HUES64 (cell line): ENCODE data around the gene C1orf74.

ENCODE experiments used
- H3K27ac ChIP-seq: 2 replicates; pipeline ENCODE4 v1.7.0; 2013; ENCODE audit warnings: low read depth, low read length, inconsistent platforms
- H3K27me3 ChIP-seq: 2 replicates; pipeline ENCODE4 v1.6.1; 2013; ENCODE audit warnings: mild to moderate bottlenecking, low read length; ENCODE audit not compliant: insufficient read depth
- H3K36me3 ChIP-seq: 2 replicates; pipeline ENCODE4 v1.6.1; 2013; ENCODE audit warnings: mild to moderate bottlenecking, low read length; ENCODE audit not compliant: insufficient read depth
- H3K4me1 ChIP-seq: 2 replicates; pipeline ENCODE4 v1.6.1; 2013; ENCODE audit warnings: mild to moderate bottlenecking, low read length, moderate library complexity; ENCODE audit not compliant: insufficient read depth
- H3K4me3 ChIP-seq: 2 replicates; pipeline ENCODE4 v1.5.1; 2013; ENCODE audit warnings: mild to moderate bottlenecking, low read length, moderate library complexity
- H3K9ac ChIP-seq: 2 replicates; pipeline ENCODE4 v1.6.1; 2013; ENCODE audit warnings: mild to moderate bottlenecking, low read depth, low read length
- H3K9me3 ChIP-seq: 2 replicates; pipeline ENCODE4 v1.6.1; 2013; ENCODE audit warnings: low read depth, low read length; ENCODE audit not compliant: insufficient read depth
- WGBS: fragments of 150-250, 120-280 bp; methylation state at CpG from one replicate; pipeline ENCODE4 v1.1.7; 2013; ENCODE audit warnings: missing lambda C conversion rate; 5-methylcytosine and 5-hydroxymethylcytosine counted together

C1orf74 gene

DNA sequence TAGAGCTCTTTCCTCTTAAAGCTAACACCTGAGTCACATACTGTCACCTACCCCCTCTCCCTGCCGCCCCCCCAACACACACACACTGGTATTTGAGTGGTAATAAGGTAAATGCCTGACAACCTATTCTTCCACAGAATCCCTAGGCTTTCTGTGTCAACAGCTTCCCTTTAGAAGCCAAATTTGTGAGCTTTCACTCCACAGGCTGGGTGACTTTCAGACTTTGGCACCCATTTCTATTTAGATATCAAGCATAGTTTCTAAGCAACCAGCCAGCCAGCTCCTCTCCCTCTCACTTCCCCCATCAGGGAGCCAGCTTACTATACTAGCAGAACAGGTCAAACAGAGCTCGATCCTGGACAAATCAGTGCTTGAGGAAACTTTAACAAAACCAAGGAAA, 3.2 kb upstream of the C1orf74 start:
- Histone ChIP-seq H3K9ac (no peak overlapping the region), H3K4me3 (no peak overlapping the region), H3K36me3 (0 out of 2 replicates have a peak, but pooled peaks cover 14% of the 10 kb centered on the region), H3K27ac (no peak overlapping the region), H3K27me3 (peaks cover 36% of the 10 kb centered on the region; the same call in 1 of the 2 replicates), H3K4me1 (no peaks in the 10 kb centered on the region; the same call in 1 of the 2 replicates), H3K9me3 (0 out of 2 replicates have a peak, but pooled peaks cover 3% of the 10 kb centered on the region)
- whole genome bisulfite sequencing, result 75% methylated on average over 1 of the region's 2 CpGs

DNA sequence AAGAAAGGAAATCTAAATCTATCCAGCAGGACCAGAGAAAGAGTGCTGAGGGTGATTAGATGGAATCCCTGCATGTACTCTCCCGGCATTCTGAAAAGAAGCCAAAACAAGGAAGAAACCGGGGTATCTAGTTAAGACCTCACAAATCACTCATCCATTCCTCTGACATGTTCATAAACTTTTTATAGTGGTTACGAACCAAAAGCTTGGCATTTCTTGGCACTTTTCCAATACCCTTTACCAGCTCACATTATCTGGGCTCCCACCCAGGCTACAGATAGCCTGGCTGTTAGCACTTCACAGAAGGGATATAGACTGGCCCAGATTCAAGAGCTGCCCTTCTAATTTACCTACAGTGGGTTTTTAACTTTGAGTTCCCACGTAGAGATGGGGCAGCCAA, 1.8 kb upstream of the C1orf74 start:
- Histone ChIP-seq H3K4me3 (no peak overlapping the region), H3K36me3 (0 out of 2 replicates have a peak, but pooled peaks cover 16% of the 10 kb centered on the region), H3K9me3 (0 out of 2 replicates have a peak, but pooled peaks cover 3% of the 10 kb centered on the region), H3K4me1 (no peaks in the 10 kb centered on the region; the same call in 1 of the 2 replicates), H3K27ac (no peak overlapping the region), H3K27me3 (peaks cover 36% of the 10 kb centered on the region; the same call in 1 of the 2 replicates), H3K9ac (no peak overlapping the region)
- 71% methylated on average over 4 of the region's 4 CpGs for WGBS

DNA sequence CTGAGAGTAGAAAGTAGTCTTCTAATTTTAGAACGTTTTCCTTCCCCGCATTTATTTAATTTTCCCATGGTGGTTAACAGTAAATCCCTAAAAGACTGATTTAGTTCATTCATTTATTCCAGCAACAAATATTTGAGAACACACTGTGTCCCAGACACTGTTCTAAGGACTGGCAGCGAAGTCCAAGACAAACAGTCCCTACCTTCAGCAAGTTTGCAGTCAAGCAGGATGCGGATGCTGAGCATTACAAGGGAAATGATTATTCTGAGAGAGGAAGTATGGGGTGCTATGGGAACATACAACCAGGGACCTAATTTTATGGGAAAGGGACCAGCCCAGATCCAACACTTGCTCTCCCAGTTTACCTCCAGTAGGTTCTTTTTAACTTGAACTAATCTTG, 1.2 kb upstream of the C1orf74 start:
- Histone ChIP-seq H3K9ac (no peak overlapping the region), H3K4me3 (no peak overlapping the region), H3K27me3 (peaks cover 36% of the 10 kb centered on the region; the same call in 1 of the 2 replicates), H3K27ac (no peak overlapping the region), H3K9me3 (0 out of 2 replicates have a peak, but pooled peaks cover 3% of the 10 kb centered on the region), H3K36me3 (0 out of 2 replicates have a peak, but pooled peaks cover 13% of the 10 kb centered on the region), H3K4me1 (no peaks in the 10 kb centered on the region; the same call in 1 of the 2 replicates)
- 98% methylated on average over 4 of the region's 4 CpGs for WGBS

DNA sequence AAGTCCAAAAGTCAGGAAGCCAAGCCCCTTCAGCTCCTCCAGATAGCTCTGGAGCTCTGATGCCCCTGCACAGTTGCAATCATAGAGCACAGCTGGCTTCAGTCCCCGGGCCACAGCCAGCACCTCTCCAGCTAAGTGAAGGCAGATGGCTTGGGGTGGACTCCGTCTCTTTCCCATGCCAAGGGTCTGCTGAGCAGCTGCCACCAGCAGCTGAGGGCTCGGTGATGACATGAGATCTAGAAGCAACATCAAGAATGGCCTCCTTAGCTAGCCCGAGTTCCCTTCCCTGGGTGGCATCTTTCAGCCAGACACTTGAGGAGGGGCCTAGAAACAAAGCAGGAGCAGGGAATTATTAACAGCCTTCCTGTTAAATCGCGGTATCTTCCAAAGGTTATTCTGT, 973 bp downstream of the C1orf74 start:
- Histone ChIP-seq H3K27ac (no peak overlapping the region), H3K4me3 (peak overlapping the region; percentile 93), H3K4me1 (no peaks in the 10 kb centered on the region; the same call in 1 of the 2 replicates), H3K27me3 (peaks cover 26% of the 10 kb centered on the region; the same call in 1 of the 2 replicates), H3K9ac (peak overlapping the region; percentile 92; the same call in 1 of the 2 replicates), H3K36me3 (0 out of 2 replicates have a peak, but pooled peaks cover 7% of the 10 kb centered on the region), H3K9me3 (0 out of 2 replicates have a peak, but pooled peaks cover 3% of the 10 kb centered on the region)
- 88% methylated on average over 6 of the region's 6 CpGs for WGBS

DNA sequence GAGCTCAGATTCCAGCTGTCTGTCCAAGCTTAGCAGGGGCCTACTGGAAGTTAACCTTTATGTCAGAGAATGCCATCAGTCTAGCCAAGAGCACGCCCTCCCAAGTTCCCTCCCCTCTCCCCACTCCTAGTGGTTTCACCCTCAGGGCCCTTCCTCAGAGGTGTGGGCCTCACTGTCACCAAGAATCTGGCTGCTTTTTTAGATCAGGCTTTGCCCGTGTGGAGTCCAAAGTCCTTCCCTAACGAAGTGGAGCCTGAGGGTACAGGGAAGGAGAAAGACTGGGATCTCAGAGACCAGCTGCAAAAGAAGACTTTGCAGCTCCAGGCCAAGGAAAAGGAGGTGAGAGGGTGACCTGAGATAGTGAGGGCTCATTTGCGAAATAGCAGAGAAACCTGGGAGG, 4.1 kb downstream of the C1orf74 start:
- Histone ChIP-seq H3K36me3 (0 out of 2 replicates have a peak, but pooled peaks cover 7% of the 10 kb centered on the region), H3K27me3 (no peaks in the 10 kb centered on the region), H3K27ac (no peak overlapping the region), H3K4me1 (no peaks in the 10 kb centered on the region; the same call in 1 of the 2 replicates), H3K9me3 (0 out of 2 replicates have a peak, but pooled peaks cover 3% of the 10 kb centered on the region), H3K4me3 (no peak overlapping the region), H3K9ac (no peak overlapping the region)
- WGBS, result 74% methylated on average over 4 of the region's 4 CpGs

DNA sequence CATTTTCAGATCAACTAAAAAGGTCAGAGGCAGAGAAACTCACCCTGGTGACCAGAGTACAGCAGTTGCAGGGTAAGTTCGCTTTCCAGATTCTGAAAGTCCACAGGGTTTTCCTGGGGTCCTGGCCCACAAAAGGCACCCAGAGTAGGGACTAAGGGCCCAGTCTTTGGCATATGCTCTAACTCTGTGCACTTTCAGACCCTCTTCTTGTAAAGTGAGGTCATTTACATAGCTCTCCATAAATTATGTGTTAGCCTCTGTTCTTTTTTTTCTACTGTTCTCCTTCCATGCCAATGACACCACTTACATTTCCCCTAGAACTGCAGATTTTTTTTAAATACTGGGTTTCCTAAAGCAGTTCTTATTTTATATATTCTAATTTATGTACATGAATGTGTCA, 6.3 kb downstream of the C1orf74 start:
- Histone ChIP-seq H3K4me1 (no peaks in the 10 kb centered on the region), H3K9me3 (no peaks in the 10 kb centered on the region), H3K36me3 (0 out of 2 replicates have a peak, but pooled peaks cover 7% of the 10 kb centered on the region), H3K27me3 (peaks cover 7% of the 10 kb centered on the region; the same call in 1 of the 2 replicates), H3K9ac (no peak overlapping the region), H3K27ac (no peak overlapping the region), H3K4me3 (no peak overlapping the region)
- WGBS, result 84% methylated on average over 1 of the region's 1 CpG

DNA sequence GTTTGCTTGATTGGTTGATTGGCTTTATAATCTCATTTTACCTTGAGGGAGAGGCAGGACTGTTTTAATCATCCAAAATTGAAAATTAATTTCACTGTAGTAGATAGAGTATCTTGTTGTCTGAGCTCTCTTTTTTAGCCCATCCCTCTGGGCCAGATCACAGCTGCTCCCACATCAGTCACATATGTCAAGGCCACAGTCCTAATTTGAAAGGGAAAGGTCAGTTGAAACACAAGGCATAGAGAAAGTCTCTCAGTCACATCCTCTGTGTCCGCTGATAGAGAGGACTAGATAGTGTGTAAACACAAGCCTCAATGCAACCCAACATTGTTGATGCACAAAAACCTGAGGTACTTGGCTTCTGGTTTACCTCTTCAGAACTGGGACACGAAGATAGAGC, 6.8 kb downstream of the C1orf74 start:
- Histone ChIP-seq H3K4me1 (no peaks in the 10 kb centered on the region), H3K36me3 (0 out of 2 replicates have a peak, but pooled peaks cover 3% of the 10 kb centered on the region), H3K9me3 (no peaks in the 10 kb centered on the region), H3K4me3 (no peak overlapping the region), H3K27ac (no peak overlapping the region), H3K27me3 (peaks cover 9% of the 10 kb centered on the region; the same call in 1 of the 2 replicates), H3K9ac (no peak overlapping the region)
- WGBS, result 95% methylated on average over 2 of the region's 2 CpGs

DNA sequence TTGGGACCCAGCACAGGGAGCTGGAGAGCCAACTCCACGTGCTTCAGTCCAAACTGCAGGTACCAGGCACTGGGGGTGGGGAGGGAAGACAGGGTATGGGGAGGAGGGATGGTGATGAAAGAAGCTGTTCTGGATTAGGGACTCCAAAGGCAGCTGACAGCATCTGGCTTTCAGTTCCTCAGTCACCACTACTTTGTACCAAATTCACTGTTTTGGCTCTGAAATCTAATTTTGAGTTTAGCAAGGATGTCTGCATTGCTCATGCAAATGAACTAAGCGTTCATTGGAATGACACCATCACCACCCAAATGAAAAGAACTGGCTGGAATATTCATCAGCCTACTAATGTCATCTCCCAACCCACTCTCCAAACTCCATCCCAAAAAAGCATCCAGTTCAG, 8.7 kb downstream of the C1orf74 start:
- peaks cover 9% of the 10 kb centered on the region; the same call in 1 of the 2 replicates for H3K27me3 ChIP-seq
- no peak overlapping the region for H3K27ac ChIP-seq
- no peak overlapping the region for H3K4me3 ChIP-seq
- WGBS, result 65% methylated on average over 2 of the region's 2 CpGs
- no peaks in the 10 kb centered on the region for H3K9me3 ChIP-seq
- H3K9ac ChIP-seq, result no peak overlapping the region
- H3K36me3 ChIP-seq, result no peaks in the 10 kb centered on the region
- no peaks in the 10 kb centered on the region for H3K4me1 ChIP-seq

DNA sequence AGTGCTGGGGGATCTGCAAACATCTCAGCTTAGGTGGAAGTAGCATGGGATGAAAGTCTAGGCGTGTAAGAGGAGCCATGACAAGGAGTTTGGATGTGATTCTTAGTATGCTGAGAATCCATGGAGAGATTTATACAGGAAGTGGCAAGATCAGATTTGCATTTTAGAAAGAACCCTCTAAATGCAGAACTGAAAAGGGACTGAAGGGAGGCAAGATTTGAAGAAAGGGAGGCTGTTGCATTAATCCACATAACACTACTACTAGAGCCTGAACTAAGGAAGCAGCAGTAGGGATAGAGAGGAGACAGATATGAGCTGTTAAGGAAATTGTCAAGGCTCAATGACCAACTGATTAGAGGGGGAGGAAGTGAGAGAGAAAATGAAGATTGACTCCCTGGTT, 9.8 kb downstream of the C1orf74 start:
- H3K4me3 ChIP-seq, result no peak overlapping the region

DNA sequence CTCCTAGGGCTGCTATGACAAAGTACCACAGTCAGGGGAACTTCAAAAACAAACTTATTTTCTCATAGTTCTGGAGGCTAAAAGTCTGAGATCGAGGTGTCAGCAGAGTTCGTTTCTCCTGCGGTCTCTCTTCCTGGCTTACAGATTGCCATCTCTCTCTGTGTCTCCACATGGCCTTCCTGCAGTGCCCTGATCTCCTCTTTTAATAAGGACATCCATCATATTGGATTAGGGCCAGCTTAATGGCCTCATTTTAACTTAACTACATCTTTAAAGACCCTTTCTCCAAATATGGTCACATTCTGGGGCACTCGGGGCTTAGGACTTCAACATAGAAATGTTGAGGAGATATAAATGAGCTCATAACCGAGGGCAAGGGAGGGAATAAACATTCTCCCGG, 12.2 kb downstream of the C1orf74 start:
- Histone ChIP-seq H3K4me1 (0 out of 2 replicates have a peak, but pooled peaks cover 3% of the 10 kb centered on the region), H3K36me3 (no peaks in the 10 kb centered on the region), H3K9ac (no peak overlapping the region)

More for the DNA sequence above, 9.8 kb downstream of the C1orf74 start:
- Histone ChIP-seq H3K27me3 (peaks cover 9% of the 10 kb centered on the region; the same call in 1 of the 2 replicates), H3K4me1 (no peaks in the 10 kb centered on the region), H3K27ac (no peak overlapping the region), H3K9me3 (no peaks in the 10 kb centered on the region), H3K36me3 (no peaks in the 10 kb centered on the region), H3K9ac (no peak overlapping the region)
- WGBS, result 81% methylated on average over 1 of the region's 1 CpG

DNA sequence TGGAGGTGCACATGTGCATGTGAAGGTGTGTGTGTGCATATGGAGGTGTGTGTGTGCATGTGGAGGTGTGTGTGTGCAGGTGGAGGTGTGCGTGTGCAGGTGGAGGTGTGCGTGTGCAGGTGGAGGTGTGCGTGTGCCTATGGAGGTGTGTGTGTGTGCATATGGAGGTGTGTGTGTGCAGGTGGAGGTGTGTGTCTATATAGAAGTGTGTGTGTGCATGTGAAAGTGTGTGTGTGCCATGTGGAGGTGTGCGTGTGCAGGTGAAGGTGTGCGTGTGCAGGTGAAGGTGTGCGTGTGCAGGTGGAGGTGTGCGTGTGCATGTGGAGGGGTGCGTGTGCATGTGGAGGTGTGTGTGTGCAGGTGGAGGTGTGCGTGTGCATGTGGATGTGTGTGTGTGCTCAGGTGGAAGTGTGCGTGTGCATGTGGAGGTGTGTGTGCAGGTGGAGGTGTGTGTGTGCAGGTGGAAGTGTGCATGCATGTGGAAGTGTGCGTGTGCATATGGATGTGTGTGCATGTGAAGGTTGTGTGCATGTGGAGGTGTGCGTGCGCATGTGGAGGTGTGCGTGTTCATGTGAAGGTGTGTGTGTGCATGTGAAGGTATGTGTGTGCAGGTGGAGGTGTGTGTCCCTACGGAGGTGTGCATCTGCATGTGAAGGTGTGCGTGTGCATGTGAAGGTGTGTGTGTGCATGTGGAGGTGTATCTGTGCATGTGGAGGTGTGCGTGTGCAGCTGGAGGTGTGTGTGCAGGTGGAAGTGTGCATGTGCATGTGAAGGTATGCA, 13.5 kb downstream of the C1orf74 start:
- no peak overlapping the region for H3K4me3 ChIP-seq
- no peak overlapping the region for H3K9ac ChIP-seq
- H3K4me1 ChIP-seq, result 0 out of 2 replicates have a peak, but pooled peaks cover 3% of the 10 kb centered on the region
- H3K27me3 ChIP-seq, result peaks cover 9% of the 10 kb centered on the region; the same call in 1 of the 2 replicates
- no peak overlapping the region for H3K27ac ChIP-seq
- no peaks in the 10 kb centered on the region for H3K36me3 ChIP-seq
- 91% methylated on average over 17 of the region's 17 CpGs for WGBS
- H3K9me3 ChIP-seq, result no peaks in the 10 kb centered on the region

More for the DNA sequence above, 12.2 kb downstream of the C1orf74 start:
- 90% methylated on average over 6 of the region's 6 CpGs for WGBS
- H3K9me3 ChIP-seq, result no peaks in the 10 kb centered on the region
- H3K27ac ChIP-seq, result no peak overlapping the region
- peaks cover 9% of the 10 kb centered on the region; the same call in 1 of the 2 replicates for H3K27me3 ChIP-seq
- H3K4me3 ChIP-seq, result no peak overlapping the region
